ENCODE results near the gene ACTR1B.

ACTR1B gene

DNA sequence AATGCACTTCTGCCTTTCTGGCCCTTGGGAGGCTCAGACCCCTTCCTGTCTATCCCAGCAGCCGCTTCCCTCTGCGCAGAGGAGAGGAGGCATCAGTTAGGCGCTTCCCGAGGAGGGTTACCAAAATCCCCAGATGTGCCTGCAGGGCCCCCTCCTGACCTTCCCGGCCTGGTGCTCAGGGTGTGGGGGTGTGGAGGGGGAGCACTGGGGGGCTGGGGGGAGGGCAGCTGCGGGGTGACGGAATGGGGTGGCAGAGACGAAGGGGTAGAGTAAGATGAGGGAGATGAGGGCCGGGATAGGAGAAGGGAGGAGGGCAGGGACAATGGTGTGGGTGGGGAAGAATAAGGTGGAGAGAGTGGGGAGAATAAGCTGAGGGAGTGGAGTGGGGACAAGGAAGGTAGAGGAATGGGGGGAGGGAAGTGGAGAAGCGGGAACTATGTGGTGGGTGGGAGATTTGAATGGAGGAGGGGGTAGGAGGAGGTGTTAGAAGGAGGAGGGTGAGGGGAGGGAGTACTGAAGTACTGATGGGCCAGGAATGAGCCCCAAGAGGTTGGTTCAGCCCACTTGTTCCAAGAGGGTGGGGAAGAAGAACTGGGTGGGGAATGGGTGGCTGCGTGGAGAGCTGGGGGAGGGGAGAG lies 43.0 kb upstream of the ACTR1B start:
- Histone ChIP-seq H3K4me2 (ENCODE audit: insufficient read depth, low read length) (no peak overlapping the region), H3K9me3 (ENCODE audit: insufficient read depth, low read length, severe bottlenecking) (no peaks in the 10 kb centered on the region)
- no peak for ATAC-seq (ENCODE audit: insufficient read depth, low read depth)

DNA sequence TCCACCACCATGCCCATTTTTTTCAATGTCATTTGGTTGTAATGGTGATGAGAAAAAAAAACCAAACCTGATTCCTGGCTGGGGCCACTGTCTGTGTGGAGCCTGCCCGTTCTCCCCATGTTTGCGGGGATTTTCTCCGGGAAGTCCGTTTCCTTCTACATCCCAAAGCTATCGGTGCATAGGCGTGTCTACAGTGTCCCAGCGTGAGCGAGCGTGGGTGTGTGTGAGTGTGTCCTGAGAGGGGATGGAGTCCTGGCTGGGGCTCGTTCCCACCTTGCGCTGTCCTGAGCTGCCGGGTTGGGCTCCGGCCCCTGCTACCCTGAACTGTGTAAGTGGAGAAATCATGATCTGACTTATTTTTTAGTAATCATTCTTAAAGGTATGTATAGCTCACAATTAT lies 42.3 kb upstream of the ACTR1B start:
- ATAC-seq (ENCODE audit: insufficient read depth, low read depth) (no peak), DNase-seq (no peak)
- Histone ChIP-seq H3K9me3 (ENCODE audit: insufficient read depth, low read length, severe bottlenecking) (no peaks in the 10 kb centered on the region), H3K36me3 (ENCODE audit: insufficient read depth, low read length) (no peaks in the 10 kb centered on the region), H3K4me3 (ENCODE audit: low read depth in 1 of 2, low read length in 2 of 2) (no peak overlapping the region), H3K27ac (ENCODE audit: low read length) (no peak overlapping the region), H4K20me1 (ENCODE audit: insufficient read depth, low read length) (no peaks in the 10 kb centered on the region), H3K27me3 (ENCODE audit: insufficient read depth, low read length, poor library complexity) (no peaks in the 10 kb centered on the region), H3K4me2 (ENCODE audit: insufficient read depth, low read length) (no peak overlapping the region), H3K4me1 (ENCODE audit: insufficient read depth, low read length) (peaks cover 11% of the 10 kb centered on the region), H2AFZ (ENCODE audit: low read depth, low read length) (no peak overlapping the region), H3K9ac (ENCODE audit: low read depth, low read length) (no peak overlapping the region), H3K79me2 (ENCODE audit: insufficient read depth, low read length) (no peaks in the 10 kb centered on the region)
- no peak for TF ChIP-seq CTCF (IDR thresholded peaks at IDR 0.05; ENCODE audit: borderline replicate concordance, extremely low read depth, low read length, poor library complexity, severe bottlenecking)
- TF ChIP-seq EZH2 (IDR thresholded peaks at IDR 0.05; ENCODE audit: borderline replicate concordance, low read depth, low read length, severe bottlenecking): no peak

More for the DNA sequence above, 43.0 kb upstream of the ACTR1B start:
- DNase-seq: no peak
- H3K27ac ChIP-seq (ENCODE audit: low read length): no peak overlapping the region
- peaks cover 18% of the 10 kb centered on the region for H3K4me1 ChIP-seq (ENCODE audit: insufficient read depth, low read length)
- H3K4me3 ChIP-seq (ENCODE audit: low read depth in 1 of 2, low read length in 2 of 2): no peak overlapping the region
- H3K9ac ChIP-seq (ENCODE audit: low read depth, low read length): no peak overlapping the region
- no peaks in the 10 kb centered on the region for H3K27me3 ChIP-seq (ENCODE audit: insufficient read depth, low read length, poor library complexity)
- no peak for TF ChIP-seq CTCF (IDR thresholded peaks at IDR 0.05; ENCODE audit: borderline replicate concordance, extremely low read depth, low read length, poor library complexity, severe bottlenecking)
- TF ChIP-seq EZH2 (IDR thresholded peaks at IDR 0.05; ENCODE audit: borderline replicate concordance, low read depth, low read length, severe bottlenecking): no peak
- H4K20me1 ChIP-seq (ENCODE audit: insufficient read depth, low read length): no peaks in the 10 kb centered on the region
- H2AFZ ChIP-seq (ENCODE audit: low read depth, low read length): no peak overlapping the region
- H3K36me3 ChIP-seq (ENCODE audit: insufficient read depth, low read length): no peaks in the 10 kb centered on the region
- no peaks in the 10 kb centered on the region; the same call in 1 of the 2 replicates for H3K79me2 ChIP-seq (ENCODE audit: insufficient read depth, low read length)

DNA sequence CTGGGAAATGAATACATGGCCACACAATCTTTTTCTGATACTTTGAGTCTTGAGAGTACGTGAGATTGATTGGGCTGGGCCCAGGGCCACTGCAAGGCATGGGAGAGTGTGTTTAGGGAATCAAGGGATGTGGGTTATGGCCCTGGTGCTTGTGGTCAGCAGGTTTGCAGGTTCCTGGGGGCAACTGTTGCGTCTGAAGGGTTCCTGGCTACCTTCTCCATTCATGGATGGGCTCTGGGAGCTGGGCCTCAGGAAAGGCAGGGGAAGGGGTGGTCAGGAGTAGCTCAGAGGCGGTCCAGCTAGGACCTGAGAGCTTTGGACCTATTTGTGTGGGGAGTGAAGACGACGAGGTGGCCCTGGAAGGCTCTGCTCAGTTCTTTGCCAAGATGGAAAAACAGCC lies 41.1 kb upstream of the ACTR1B start:
- TF ChIP-seq CTCF (IDR thresholded peaks at IDR 0.05; ENCODE audit: borderline replicate concordance, extremely low read depth, low read length, poor library complexity, severe bottlenecking) (no peak), EZH2 (IDR thresholded peaks at IDR 0.05; ENCODE audit: borderline replicate concordance, low read depth, low read length, severe bottlenecking) (no peak)
- no peak overlapping the region for H3K4me3 ChIP-seq (ENCODE audit: low read depth in 1 of 2, low read length in 2 of 2)
- no peak overlapping the region for H3K27ac ChIP-seq (ENCODE audit: low read length)
- H3K9me3 ChIP-seq (ENCODE audit: insufficient read depth, low read length, severe bottlenecking): no peaks in the 10 kb centered on the region
- DNase-seq: no peak
- H3K27me3 ChIP-seq (ENCODE audit: insufficient read depth, low read length, poor library complexity): no peaks in the 10 kb centered on the region
- no peaks in the 10 kb centered on the region for H4K20me1 ChIP-seq (ENCODE audit: insufficient read depth, low read length)
- peaks cover 5% of the 10 kb centered on the region; the same call in 1 of the 2 replicates for H3K4me1 ChIP-seq (ENCODE audit: insufficient read depth, low read length)
- no peak overlapping the region for H3K9ac ChIP-seq (ENCODE audit: low read depth, low read length)
- H3K79me2 ChIP-seq (ENCODE audit: insufficient read depth, low read length): no peaks in the 10 kb centered on the region
- ATAC-seq (ENCODE audit: insufficient read depth, low read depth): no peak
- H2AFZ ChIP-seq (ENCODE audit: low read depth, low read length): no peak overlapping the region
- H3K36me3 ChIP-seq (ENCODE audit: insufficient read depth, low read length): no peaks in the 10 kb centered on the region
- H3K4me2 ChIP-seq (ENCODE audit: insufficient read depth, low read length): no peak overlapping the region

Measured in DND-41 (cell line).